Loucy (cell line): ENCODE measurements around the gene KIRREL3.

ENCODE experiments used
- H2AFZ ChIP-seq: fragments of 200-600 bp; sonication (generic); 2 replicates; pipeline ENCODE4 v1.6.0; 2016; ENCODE audit warnings: antibody characterized with exemption, mild to moderate bottlenecking, low read length, moderate library complexity
- H3F3A ChIP-seq: fragments of 200-600 bp; 2 replicates; pipeline ENCODE4 v1.6.0; 2016; ENCODE audit warnings: antibody characterized with exemption, low read depth, mild to moderate bottlenecking
- H3K27me3 ChIP-seq: fragments of 200-600 bp; sonication (generic); 2 replicates; pipeline ENCODE4 v1.6.1; 2014; ENCODE audit warnings: low read length, mild to moderate bottlenecking; ENCODE audit not compliant: insufficient read depth, poor library complexity, severe bottlenecking
- H3K36me3 ChIP-seq: fragments of 200-600 bp; sonication (generic); 2 replicates; pipeline ENCODE4 v1.6.1; 2016; ENCODE audit warnings: low read length; ENCODE audit not compliant: insufficient read depth
- H3K4me1 ChIP-seq: fragments of 200-600 bp; sonication (generic); 2 replicates; pipeline ENCODE4 v1.5.1; 2014; ENCODE audit warnings: low read length, mild to moderate bottlenecking; ENCODE audit not compliant: insufficient read depth, poor library complexity, severe bottlenecking
- H3K4me2 ChIP-seq: fragments of 200-600 bp; sonication (generic); 2 replicates; pipeline ENCODE4 v1.6.0; 2014; ENCODE audit warnings: antibody characterized with exemption, low read length, low read depth, mild to moderate bottlenecking; ENCODE audit not compliant: poor library complexity, severe bottlenecking
- H3K4me3 ChIP-seq: fragments of 200-600 bp; sonication (generic); 2 replicates; pipeline ENCODE4 v1.5.1; 2014; ENCODE audit warnings: low read length, mild to moderate bottlenecking, mixed read lengths; ENCODE audit not compliant: poor library complexity, severe bottlenecking
- H3K79me2 ChIP-seq: fragments of 200-600 bp; sonication (generic); 2 replicates; pipeline ENCODE4 v1.6.1; 2014; ENCODE audit warnings: low read length; ENCODE audit not compliant: insufficient read depth
- H3K9ac ChIP-seq: fragments of 200-600 bp; sonication (generic); 2 replicates; pipeline ENCODE4 v1.6.0; 2014; ENCODE audit warnings: mild to moderate bottlenecking, low read depth, low read length, moderate library complexity; ENCODE audit not compliant: poor library complexity, severe bottlenecking
- H3K9me2 ChIP-seq: fragments of 200-600 bp; sonication (generic); replicated peaks from 2 replicates; pipeline ENCODE4 v1.6.1; 2016; ENCODE audit warnings: low read depth, low read length, mixed read lengths
- H3K9me3 ChIP-seq: fragments of 200-600 bp; sonication (generic); 2 replicates; pipeline ENCODE4 v1.6.1; 2014; ENCODE audit warnings: mild to moderate bottlenecking, antibody characterized with exemption, low read length, low read depth; ENCODE audit not compliant: insufficient read depth
- H4K20me1 ChIP-seq: fragments of 200-600 bp; sonication (generic); 2 replicates; pipeline ENCODE4 v1.6.0; 2014; ENCODE audit warnings: antibody characterized with exemption, low read length, mild to moderate bottlenecking; ENCODE audit not compliant: insufficient read depth, poor library complexity, severe bottlenecking
- CTCF ChIP-seq: fragments of 200-600 bp; sonication (generic); conservative IDR thresholded peaks from 2 replicates; pipeline ENCODE4 v1.5.1; 2014; ENCODE audit warnings: mild to moderate bottlenecking, antibody characterized with exemption, low read length
- EZH2phosphoT487 ChIP-seq: fragments of 200-600 bp; IDR thresholded peaks from 2 replicates; pipeline ENCODE4 v1.6.1; 2018; ENCODE audit warnings: antibody characterized with exemption, mild to moderate bottlenecking, moderate library complexity, borderline replicate concordance

KIRREL3 gene

GRCh38 chr11:126886085-126886484 is 114.5 kb downstream of the KIRREL3 start:
- no peaks in the 10 kb centered on the region for H3K4me1 ChIP-seq
- H3K9me2 ChIP-seq, result no peaks in the 10 kb centered on the region
- H3K4me2 ChIP-seq, result no peak overlapping the region
- no peak overlapping the region for H2AFZ ChIP-seq
- TF ChIP-seq EZH2phosphoT487 (no peak), CTCF (no peak)
- H3K9me3 ChIP-seq, result no peaks in the 10 kb centered on the region
- H4K20me1 ChIP-seq, result no peaks in the 10 kb centered on the region
- H3K36me3 ChIP-seq, result no peaks in the 10 kb centered on the region
- no peaks in the 10 kb centered on the region for H3K79me2 ChIP-seq
- no peak overlapping the region for H3K4me3 ChIP-seq
- no peak overlapping the region for H3K9ac ChIP-seq
- no peaks in the 10 kb centered on the region for H3F3A ChIP-seq
- no peaks in the 10 kb centered on the region for H3K27me3 ChIP-seq

- no peaks in the 10 kb centered on the region for H3K9me3 ChIP-seq
- TF ChIP-seq CTCF (no peak), EZH2phosphoT487 (no peak)
- H3K9me2 ChIP-seq, result no peaks in the 10 kb centered on the region
- no peak overlapping the region for H3K9ac ChIP-seq
- no peaks in the 10 kb centered on the region for H3K79me2 ChIP-seq
- no peaks in the 10 kb centered on the region for H3K27me3 ChIP-seq
- no peaks in the 10 kb centered on the region for H4K20me1 ChIP-seq
- H3K4me3 ChIP-seq, result no peak overlapping the region
- no peaks in the 10 kb centered on the region for H3K36me3 ChIP-seq
- H2AFZ ChIP-seq, result no peak overlapping the region
- no peaks in the 10 kb centered on the region for H3F3A ChIP-seq
- H3K4me1 ChIP-seq, result no peaks in the 10 kb centered on the region
- no peak overlapping the region for H3K4me2 ChIP-seq
Observed at GRCh38 chr11:126884594-126884993, 116.0 kb downstream of the KIRREL3 start.

- Histone ChIP-seq H2AFZ (no peak overlapping the region), H3K4me3 (no peak overlapping the region), H3K79me2 (no peaks in the 10 kb centered on the region), H4K20me1 (no peaks in the 10 kb centered on the region), H3K4me2 (no peak overlapping the region), H3K9me3 (no peaks in the 10 kb centered on the region), H3K9me2 (no peaks in the 10 kb centered on the region), H3K27me3 (no peaks in the 10 kb centered on the region), H3F3A (no peaks in the 10 kb centered on the region), H3K4me1 (no peaks in the 10 kb centered on the region), H3K36me3 (no peaks in the 10 kb centered on the region), H3K9ac (no peak overlapping the region)
- TF ChIP-seq EZH2phosphoT487, result no peak
- no peak for TF ChIP-seq CTCF
Observed at GRCh38 chr11:126884192-126884591, 116.4 kb downstream of the KIRREL3 start.
